IgD-negative memory B cell (primary cell): Measurements from ENCODE around the gene CFAP157. TPM values are rescaled to one million over a fixed set of nuclear protein-coding genes. Genes with fewer than 3 reads are reported as not detected.

Source experiments
- H3K27ac Mint-ChIP-seq, 3 donors: one replicate each; pipeline ENCODE4 v1.8.0; 2020 to 2022; ENCODE audit warnings: mild to moderate bottlenecking in 3 of 3, mixed read lengths in 3 of 3, moderate library complexity in 1 of 3
- H3K27me3 Mint-ChIP-seq: one replicate; pipeline ENCODE4 v1.8.0; 2021; ENCODE audit warnings: mixed read lengths
- H3K36me3 Mint-ChIP-seq: one replicate; pipeline ENCODE4 v1.8.0; 2020; ENCODE audit warnings: mild to moderate bottlenecking, mixed read lengths
- H3K4me1 Mint-ChIP-seq, 3 donors: one replicate each; pipeline ENCODE4 v1.8.0; 2020 to 2022; ENCODE audit warnings: mixed read lengths in 3 of 3, mild to moderate bottlenecking in 1 of 3
- H3K4me3 Mint-ChIP-seq, 4 donors: one replicate each; pipeline ENCODE4 v1.8.0; 2020 to 2022; ENCODE audit warnings: mild to moderate bottlenecking in 4 of 4, mixed read lengths in 4 of 4, moderate library complexity in 3 of 4
- H3K9me3 Mint-ChIP-seq, 3 donors: one replicate each; pipeline ENCODE4 v1.8.0; 2020 to 2021; ENCODE audit warnings: mixed read lengths in 3 of 3, mild to moderate bottlenecking in 1 of 3
- polyA plus RNA-seq: library from polyadenylated mRNA; unstranded; fragments of 300-500 nt; fragmentation: Illumina TruSeq; gene quantifications from one replicate; pipeline ENCODE4 v1.2.3, GENCODE V29; 2021

The CFAP157 gene
- polyA plus RNA-seq, 1 donor from 2014 or later, result not detected

DNA sequence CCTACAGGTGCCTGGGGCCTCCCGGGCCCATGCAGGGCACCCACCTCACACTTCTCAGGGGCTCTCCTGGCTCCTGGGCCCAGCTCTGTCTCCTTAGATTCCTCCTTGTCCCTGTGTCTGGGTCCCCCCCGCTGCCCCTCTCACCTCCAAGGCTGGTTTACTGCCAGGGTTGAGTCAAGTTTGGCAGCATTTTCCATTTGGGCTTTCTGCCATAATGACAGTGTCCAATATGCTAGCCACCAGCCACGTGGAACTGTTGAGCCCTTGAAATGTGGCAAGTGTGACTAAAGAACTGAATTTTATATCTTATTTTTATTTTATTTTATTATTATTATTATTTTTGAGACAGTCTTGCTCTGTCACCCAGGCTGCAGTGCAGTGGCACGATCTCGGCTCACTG lies 11.0 kb downstream of the CFAP157 start:
- H3K4me3 Mint-ChIP-seq, result peak overlapping the region in 2 of 4 donors; percentile 45 to 68
- H3K27me3 Mint-ChIP-seq, result peaks cover 4% of the 10 kb centered on the region
- peaks cover 0 to 9% (median 6%) of the 10 kb centered on the region in 3 donors for H3K4me1 Mint-ChIP-seq
- H3K9me3 Mint-ChIP-seq, result no peaks in the 10 kb centered on the region
- H3K36me3 Mint-ChIP-seq, result no peaks in the 10 kb centered on the region
- no peak overlapping the region for H3K27ac Mint-ChIP-seq

DNA sequence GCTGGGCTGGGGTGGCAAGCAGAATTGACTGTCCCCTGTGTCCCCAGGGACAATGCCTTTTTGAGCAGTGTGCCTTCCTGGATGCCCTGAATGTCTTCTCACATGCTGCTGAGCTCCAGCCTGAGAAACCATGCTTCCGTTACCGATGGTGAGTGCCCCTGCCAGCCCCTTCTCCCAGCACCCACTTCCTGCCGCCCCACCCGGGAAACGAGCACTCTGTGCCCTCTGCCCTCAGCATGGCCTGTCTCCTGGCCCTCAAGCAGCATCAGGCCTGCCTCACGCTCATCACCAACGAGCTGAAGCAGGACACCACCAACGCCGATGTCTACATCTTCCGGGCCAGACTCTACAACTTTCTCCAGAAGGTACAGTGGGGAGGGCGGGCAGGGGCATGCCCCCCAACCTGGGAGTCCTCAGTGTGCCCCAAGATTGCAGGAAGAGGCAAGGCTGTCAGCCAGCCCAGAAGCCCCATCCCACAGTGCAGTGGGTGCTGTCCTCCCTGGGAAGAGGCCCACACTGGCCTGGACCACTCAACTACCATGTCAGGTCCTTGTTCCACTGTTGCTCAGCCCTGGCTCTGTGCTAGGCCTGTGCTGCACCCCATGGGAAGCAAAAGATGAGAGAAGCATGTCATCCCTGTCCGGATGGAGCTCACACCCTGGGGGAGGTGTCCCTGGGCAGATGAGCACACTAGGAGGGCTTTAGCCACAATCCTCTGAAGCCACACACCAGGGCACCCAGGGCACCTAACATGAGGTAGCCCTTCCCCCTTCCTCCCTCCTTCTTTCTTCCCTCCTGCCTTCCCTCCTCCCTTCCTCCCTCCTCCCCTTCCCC lies 13.5 kb downstream of the CFAP157 start:
- Mint-ChIP-seq H3K9me3 (no peaks in the 10 kb centered on the region), H3K27ac (peak overlapping the region in 1 of 3 donors; percentile 54), H3K27me3 (peaks cover 4% of the 10 kb centered on the region), H3K4me3 (peak overlapping the region in 1 of 4 donors; percentile 3), H3K36me3 (no peaks in the 10 kb centered on the region), H3K4me1 (peaks cover 0 to 6% (median 4%) of the 10 kb centered on the region in 3 donors)

DNA sequence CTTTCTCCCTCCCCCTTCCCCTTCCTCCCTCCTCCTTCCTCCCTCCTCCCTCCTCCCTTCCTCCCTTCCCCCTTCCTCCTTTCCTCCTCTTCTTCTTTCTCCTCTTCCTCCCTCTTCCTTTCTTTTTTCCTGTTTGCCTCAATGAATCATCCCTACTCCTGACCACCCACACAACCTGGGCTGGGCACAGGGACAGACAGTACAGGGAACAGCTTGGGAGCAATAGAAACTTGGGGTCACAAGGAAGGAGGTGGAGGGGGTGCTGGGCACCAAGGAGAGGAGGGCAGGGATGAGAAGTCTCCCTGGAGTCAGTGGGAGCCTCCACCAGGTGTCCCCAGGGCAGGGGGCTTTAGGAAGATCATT lies 14.1 kb downstream of the CFAP157 start:
- peak overlapping the region in 1 of 4 donors; percentile 23 for H3K4me3 Mint-ChIP-seq
- peaks cover 4% of the 10 kb centered on the region for H3K27me3 Mint-ChIP-seq
- no peak overlapping the region for H3K27ac Mint-ChIP-seq
- H3K4me1 Mint-ChIP-seq, result peaks cover 0 to 6% (median 2%) of the 10 kb centered on the region in 3 donors
- H3K36me3 Mint-ChIP-seq, result no peaks in the 10 kb centered on the region
- no peaks in the 10 kb centered on the region for H3K9me3 Mint-ChIP-seq

GRCh38 chr9:127721391-127721821 lies 14.6 kb downstream of the CFAP157 start:
- Mint-ChIP-seq H3K4me3 (no peak overlapping the region), H3K27ac (no peak overlapping the region), H3K9me3 (no peaks in the 10 kb centered on the region), H3K36me3 (no peaks in the 10 kb centered on the region), H3K4me1 (peaks cover 0 to 1% (median 0%) of the 10 kb centered on the region in 3 donors), H3K27me3 (peaks cover 4% of the 10 kb centered on the region)

DNA sequence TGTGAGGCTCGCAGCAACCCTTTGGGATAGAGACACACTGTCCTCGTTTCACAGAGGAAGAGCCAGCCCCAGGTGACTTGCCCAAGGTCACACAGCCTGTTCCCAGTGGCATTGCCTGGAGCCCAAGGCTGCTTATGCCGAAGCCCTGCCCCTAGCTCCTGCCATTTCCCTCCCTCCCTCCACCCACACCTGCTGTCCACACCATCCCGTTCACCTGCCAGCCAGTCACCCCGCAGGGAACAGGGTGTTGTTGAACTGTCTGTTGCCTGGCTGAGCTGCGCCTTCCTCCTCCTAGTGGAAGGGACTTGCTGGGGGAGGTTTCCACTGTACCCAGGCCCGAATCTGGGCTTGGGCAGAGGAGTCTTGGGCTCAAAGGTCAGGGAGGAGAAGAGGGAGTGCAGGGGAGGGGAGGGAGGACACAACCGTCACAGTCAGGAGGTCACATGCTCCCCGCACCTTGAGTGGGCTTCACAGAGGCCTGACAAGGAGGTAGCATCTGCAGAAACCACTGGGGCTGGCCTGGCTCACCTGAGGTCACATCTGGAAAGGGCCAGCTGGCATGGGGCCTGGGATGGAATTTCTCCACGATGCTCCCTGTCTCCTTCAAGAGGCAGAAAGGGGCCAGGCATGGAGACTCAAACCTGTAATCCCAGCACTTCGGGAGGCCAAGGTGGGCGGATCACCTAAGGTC lies 15.4 kb downstream of the CFAP157 start:
- Mint-ChIP-seq H3K36me3 (no peaks in the 10 kb centered on the region), H3K27ac (peak overlapping the region in 1 of 3 donors; percentile 21), H3K4me3 (no peak overlapping the region), H3K4me1 (peaks cover 0 to 1% (median 0%) of the 10 kb centered on the region in 3 donors), H3K27me3 (peaks cover 4% of the 10 kb centered on the region), H3K9me3 (no peaks in the 10 kb centered on the region)

DNA sequence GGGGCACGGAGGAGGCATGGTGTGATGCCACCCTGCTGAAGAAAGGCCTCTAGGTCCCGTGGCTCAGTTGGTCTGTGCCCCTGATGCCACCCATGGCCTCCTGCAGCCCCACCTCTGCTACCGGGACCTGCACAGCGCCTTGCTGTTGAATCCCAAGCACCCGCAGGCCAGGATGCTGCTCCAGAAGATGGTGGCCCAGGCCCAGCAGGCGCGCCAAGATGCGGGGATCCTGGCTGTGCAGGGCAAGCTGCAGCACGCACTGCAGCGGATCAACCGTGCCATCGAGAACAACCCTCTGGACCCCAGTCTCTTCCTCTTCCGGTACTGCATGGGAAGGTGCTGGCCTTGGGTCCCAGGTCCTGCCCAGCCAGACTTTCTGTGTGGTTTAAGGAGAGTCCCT lies 16.2 kb downstream of the CFAP157 start:
- Mint-ChIP-seq H3K9me3 (no peaks in the 10 kb centered on the region), H3K4me3 (peak overlapping the region in 1 of 4 donors; percentile 17), H3K4me1 (peaks cover 0 to 1% (median 0%) of the 10 kb centered on the region in 3 donors), H3K27me3 (peaks cover 4% of the 10 kb centered on the region), H3K27ac (no peak overlapping the region), H3K36me3 (no peaks in the 10 kb centered on the region)

GRCh38 chr9:127723444-127723843 lies 16.7 kb downstream of the CFAP157 start:
- Mint-ChIP-seq H3K4me3 (peak overlapping the region in 1 of 4 donors; percentile 17), H3K4me1 (peaks cover 0 to 1% (median 0%) of the 10 kb centered on the region in 3 donors), H3K27ac (no peak overlapping the region), H3K27me3 (peaks cover 4% of the 10 kb centered on the region), H3K36me3 (no peaks in the 10 kb centered on the region), H3K9me3 (no peaks in the 10 kb centered on the region)

DNA sequence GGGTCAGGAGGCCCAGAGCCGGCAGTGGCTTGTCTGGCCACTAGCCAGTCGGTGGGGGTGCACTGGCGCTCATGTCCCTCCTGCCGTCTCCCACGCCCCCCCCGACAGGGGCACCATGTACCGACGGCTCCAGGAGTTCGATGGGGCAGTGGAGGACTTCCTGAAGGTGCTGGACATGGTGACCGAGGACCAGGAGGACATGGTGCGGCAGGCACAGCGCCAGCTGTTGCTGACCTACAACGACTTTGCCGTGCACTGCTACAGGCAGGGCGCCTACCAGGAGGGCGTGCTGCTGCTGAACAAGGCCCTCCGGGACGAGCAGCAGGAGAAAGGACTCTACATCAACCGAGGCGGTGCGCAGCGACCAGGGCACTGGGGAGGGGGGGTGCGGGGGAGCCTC lies 17.2 kb downstream of the CFAP157 start:
- no peak overlapping the region for H3K4me3 Mint-ChIP-seq
- no peak overlapping the region for H3K27ac Mint-ChIP-seq
- H3K9me3 Mint-ChIP-seq, result no peaks in the 10 kb centered on the region

GRCh38 chr9:127726871-127727270 lies 20.1 kb downstream of the CFAP157 start:
- H3K27ac Mint-ChIP-seq, result no peak overlapping the region
- no peaks in the 10 kb centered on the region for H3K36me3 Mint-ChIP-seq
- peaks cover 4% of the 10 kb centered on the region for H3K27me3 Mint-ChIP-seq
- H3K4me1 Mint-ChIP-seq, result no peaks in the 10 kb centered on the region
- peak overlapping the region in 1 of 4 donors; percentile 43 for H3K4me3 Mint-ChIP-seq
- H3K9me3 Mint-ChIP-seq, result no peaks in the 10 kb centered on the region

More for the DNA sequence above, 17.2 kb downstream of the CFAP157 start:
- H3K27me3 Mint-ChIP-seq, result peaks cover 4% of the 10 kb centered on the region
- no peaks in the 10 kb centered on the region for H3K36me3 Mint-ChIP-seq
- peaks cover 0 to 1% (median 0%) of the 10 kb centered on the region in 3 donors for H3K4me1 Mint-ChIP-seq

DNA sequence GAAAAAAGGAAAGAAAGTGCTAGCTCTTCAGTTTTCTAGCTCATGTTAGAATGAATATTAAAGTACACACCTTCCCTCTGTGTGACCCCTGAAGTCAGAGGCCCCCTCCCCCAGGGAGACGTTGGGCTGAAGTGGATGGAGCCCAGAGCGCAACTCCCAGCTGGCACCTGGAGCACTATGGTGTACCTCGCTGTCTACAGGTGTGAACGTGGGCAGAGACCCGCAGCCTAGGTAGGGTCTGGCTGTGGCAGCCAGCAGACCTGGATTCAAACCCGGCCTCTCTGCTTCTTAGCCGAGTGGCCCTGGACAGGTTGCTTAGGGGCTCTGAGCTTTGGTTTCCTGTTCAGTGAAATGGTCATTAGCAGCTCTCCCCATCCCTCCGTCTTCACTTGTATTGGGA lies 22.0 kb downstream of the CFAP157 start:
- H3K4me3 Mint-ChIP-seq, result no peak overlapping the region
- no peak overlapping the region for H3K27ac Mint-ChIP-seq
- H3K27me3 Mint-ChIP-seq, result no peaks in the 10 kb centered on the region
- no peaks in the 10 kb centered on the region for H3K9me3 Mint-ChIP-seq
- no peaks in the 10 kb centered on the region for H3K36me3 Mint-ChIP-seq
- no peaks in the 10 kb centered on the region for H3K4me1 Mint-ChIP-seq

GRCh38 chr9:127729522-127730256 lies 22.9 kb downstream of the CFAP157 start:
- Mint-ChIP-seq H3K4me1 (peaks cover 0 to 6% (median 0%) of the 10 kb centered on the region in 3 donors), H3K27ac (no peak overlapping the region), H3K4me3 (no peak overlapping the region), H3K36me3 (no peaks in the 10 kb centered on the region), H3K9me3 (no peaks in the 10 kb centered on the region), H3K27me3 (no peaks in the 10 kb centered on the region)

- Mint-ChIP-seq H3K27ac (peak overlapping the region in 1 of 3 donors; percentile 61), H3K36me3 (no peaks in the 10 kb centered on the region), H3K27me3 (peaks cover under 1% of the 10 kb centered on the region), H3K4me3 (no peak overlapping the region), H3K9me3 (no peaks in the 10 kb centered on the region), H3K4me1 (peaks cover under 1 to 7% (median 2%) of the 10 kb centered on the region in 3 donors)
These were observed 23.5 kb downstream of the CFAP157 start for GRCh38 chr9:127730262-127730661.

GRCh38 chr9:127730799-127731410 lies 24.1 kb downstream of the CFAP157 start:
- Mint-ChIP-seq H3K4me3 (no peak overlapping the region), H3K4me1 (peaks cover 3 to 11% (median 4%) of the 10 kb centered on the region in 3 donors), H3K27me3 (peaks cover 2% of the 10 kb centered on the region), H3K27ac (peak overlapping the region in 2 of 3 donors; percentile 58 to 61), H3K9me3 (no peaks in the 10 kb centered on the region), H3K36me3 (no peaks in the 10 kb centered on the region)

DNA sequence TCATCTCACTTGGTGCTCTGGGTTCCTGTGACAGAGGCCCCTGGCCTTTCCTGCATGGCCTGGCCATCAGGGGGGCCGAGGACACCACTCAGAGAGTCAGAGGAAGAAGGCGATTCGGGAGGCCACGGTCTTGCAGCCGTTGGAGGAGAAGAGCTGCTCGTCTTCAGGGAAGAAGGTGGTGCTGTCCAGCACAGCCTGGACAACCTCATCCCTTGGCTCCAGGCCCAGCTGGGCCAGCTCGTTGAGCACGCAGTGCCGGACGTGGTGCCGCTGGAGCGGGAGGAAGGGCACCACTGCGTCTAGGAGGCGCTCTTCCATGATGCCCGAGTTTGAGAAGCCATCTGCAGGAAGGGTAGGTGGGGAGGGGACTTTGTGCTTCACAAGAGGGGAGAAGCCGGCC lies 25.1 kb downstream of the CFAP157 start:
- Mint-ChIP-seq H3K27ac (peak overlapping the region in 1 of 3 donors; percentile 58), H3K27me3 (peaks cover 2% of the 10 kb centered on the region), H3K4me3 (peak overlapping the region in 1 of 4 donors; percentile 38)

More for the DNA sequence above, 25.1 kb downstream of the CFAP157 start:
- Mint-ChIP-seq H3K9me3 (no peaks in the 10 kb centered on the region), H3K36me3 (no peaks in the 10 kb centered on the region), H3K4me1 (peaks cover 3 to 11% (median 4%) of the 10 kb centered on the region in 3 donors)
